HG02970 (cell line): ENCODE measurements around the gene GKN1.

ENCODE experiments used
- ATAC-seq: cut with Tn5 transposase; IDR thresholded peaks from one replicate; pipeline ENCODE4 v1.9.1; 2021; ENCODE audit warnings: mild to moderate bottlenecking, moderate library complexity, moderate number of reproducible peaks; ENCODE audit not compliant: unreplicated experiment, low FRiP score

GKN1 gene

GRCh38 chr2:68974251-68974650, at the start of gene GKN1:
Gene GKN1, plus strand, starts transcription at chr2:68974636. Its CDS starts 42 bp downstream, at chr2:68974678.
- ATAC-seq, result no peak

- ATAC-seq, result no peak
These were observed 49.0 kb upstream of the GKN1 start for GRCh38 chr2:68925295-68925896.

GRCh38 chr2:68926796-68927195, 47.6 kb upstream of the GKN1 start:
- no peak for ATAC-seq

GRCh38 chr2:68931149-68931711, 43.2 kb upstream of the GKN1 start:
- ATAC-seq, result no peak

GRCh38 chr2:68931799-68932198, 42.6 kb upstream of the GKN1 start:
- ATAC-seq, result no peak

- ATAC-seq, result no peak
These were observed 42.0 kb upstream of the GKN1 start for GRCh38 chr2:68932402-68932801.

GRCh38 chr2:68934021-68934420, 40.4 kb upstream of the GKN1 start:
- no peak for ATAC-seq

GRCh38 chr2:68935471-68935870, 39.0 kb upstream of the GKN1 start:
- ATAC-seq, result no peak

GRCh38 chr2:68936427-68936826, 38.0 kb upstream of the GKN1 start:
- no peak for ATAC-seq

GRCh38 chr2:68936889-68937288, 37.5 kb upstream of the GKN1 start:
- ATAC-seq, result no peak

GRCh38 chr2:68937346-68938055, 36.9 kb upstream of the GKN1 start:
- no peak for ATAC-seq

- no peak for ATAC-seq
These were observed 35.5 kb upstream of the GKN1 start for GRCh38 chr2:68938938-68939337.

GRCh38 chr2:68939962-68940361, 34.5 kb upstream of the GKN1 start:
- ATAC-seq, result no peak

GRCh38 chr2:68940369-68940768, 34.1 kb upstream of the GKN1 start:
- ATAC-seq, result no peak

GRCh38 chr2:68942827-68943226, 31.6 kb upstream of the GKN1 start:
- no peak for ATAC-seq

GRCh38 chr2:68943581-68944568, 30.6 kb upstream of the GKN1 start:
- no peak for ATAC-seq

- no peak for ATAC-seq
These were observed 28.3 kb upstream of the GKN1 start for GRCh38 chr2:68946117-68946516.

- ATAC-seq, result no peak
These were observed 25.7 kb upstream of the GKN1 start for GRCh38 chr2:68948710-68949109.

GRCh38 chr2:68951899-68952298, 22.5 kb upstream of the GKN1 start:
- ATAC-seq, result no peak

GRCh38 chr2:68952887-68953521, 21.4 kb upstream of the GKN1 start, which contains the start of gene GKN2:
Gene GKN2, minus strand, starts transcription at chr2:68952893. Its CDS starts 32 bp downstream, at chr2:68952861.
- no peak for ATAC-seq
